Neural cell (in vitro differentiated cells): ENCODE results near the gene OBSCN. TPM values are rescaled to one million over a fixed set of nuclear protein-coding genes. Genes with fewer than 3 reads are reported as not detected.

Experiments
- H2AFZ ChIP-seq: fragments of 200-600, 300-800 bp; sonication (generic), shearing (Covaris generic); 2 replicates; pipeline ENCODE4 v1.6.0; 2014; ENCODE audit warnings: low read depth, mild to moderate bottlenecking, antibody characterized with exemption, low read length, moderate library complexity
- H3F3A ChIP-seq: fragments of 200-600 bp; shearing (Covaris generic); 2 replicates; pipeline ENCODE4 v1.6.1; 2016; ENCODE audit warnings: mild to moderate bottlenecking, moderate library complexity, mixed read lengths, antibody characterized with exemption, low read length; ENCODE audit not compliant: insufficient read depth, poor library complexity, severe bottlenecking
- H3K27ac ChIP-seq: fragments of 200-600, 300-800 bp; sonication (generic), shearing (Covaris generic); 2 replicates; pipeline ENCODE4 v1.5.1; 2014; ENCODE audit warnings: mild to moderate bottlenecking, low read length, moderate library complexity
- H3K27me3 ChIP-seq: fragments of 300-800, 200-600 bp; sonication (generic), shearing (Covaris generic); 2 replicates; pipeline ENCODE4 v1.6.0; 2014; ENCODE audit warnings: mild to moderate bottlenecking, low read depth, low read length, moderate library complexity; ENCODE audit not compliant: insufficient read depth
- H3K36me3 ChIP-seq: fragments of 300-800, 200-600 bp; sonication (generic), shearing (Covaris generic); 2 replicates; pipeline ENCODE4 v1.5.1; 2014; ENCODE audit warnings: mild to moderate bottlenecking, antibody characterized with exemption, low read length, moderate library complexity; ENCODE audit not compliant: insufficient read depth
- H3K4me2 ChIP-seq: fragments of 300-800, 200-600 bp; sonication (generic), shearing (Covaris generic); 2 replicates; pipeline ENCODE4 v1.6.0; 2014; ENCODE audit warnings: mild to moderate bottlenecking, low read length
- H3K4me3 ChIP-seq: fragments of 300-800, 200-600 bp; sonication (generic), shearing (Covaris generic); 2 replicates; pipeline ENCODE4 v1.5.1; 2014; ENCODE audit warnings: mild to moderate bottlenecking, low read length, moderate library complexity
- H3K79me2 ChIP-seq: fragments of 200-600 bp; shearing (Covaris generic); replicated peaks from 2 replicates; pipeline ENCODE4 v1.6.0; 2014; ENCODE audit warnings: mild to moderate bottlenecking, low read length, moderate library complexity; ENCODE audit not compliant: insufficient read depth
- H3K9ac ChIP-seq: fragments of 300-800, 200-600 bp; sonication (generic), shearing (Covaris generic); 2 replicates; pipeline ENCODE4 v1.6.1; 2016; ENCODE audit warnings: mild to moderate bottlenecking, low read length, mixed read lengths
- H3K9me2 ChIP-seq: fragments of 200-600 bp; shearing (Covaris generic); 2 replicates; pipeline ENCODE4 v1.6.1; 2016; ENCODE audit warnings: mild to moderate bottlenecking, low read length, mixed read lengths; ENCODE audit not compliant: insufficient read depth
- H3K9me3 ChIP-seq: fragments of 200-600, 300-800 bp; sonication (generic), shearing (Covaris generic); 2 replicates; pipeline ENCODE4 v1.6.1; 2016; ENCODE audit warnings: mild to moderate bottlenecking, mixed run types, low read length, moderate library complexity, mixed read lengths
- H4K20me1 ChIP-seq: fragments of 200-600 bp; shearing (Covaris generic); 2 replicates; pipeline ENCODE4 v1.6.1; 2016; ENCODE audit warnings: mild to moderate bottlenecking, mixed run types; ENCODE audit not compliant: insufficient read depth
- EP300 ChIP-seq: fragments of 450-650 bp; conservative IDR thresholded peaks from 2 replicates; pipeline ENCODE4 v1.6.1; 2014; ENCODE audit warnings: antibody characterized with exemption, mild to moderate bottlenecking, moderate library complexity; ENCODE audit not compliant: poor library complexity, severe bottlenecking
- EZH2 ChIP-seq: fragments of 200-600, 300-800 bp; shearing (Covaris generic), sonication (generic); IDR thresholded peaks from 2 replicates; pipeline ENCODE4 v1.6.1; 2014; ENCODE audit warnings: antibody characterized with exemption, low read length, borderline replicate concordance, mild to moderate bottlenecking; ENCODE audit not compliant: insufficient read depth, poor library complexity, severe bottlenecking
- MXI1 ChIP-seq: fragments of 450-650 bp; conservative IDR thresholded peaks from 2 replicates; pipeline ENCODE4 v1.6.1; 2014; ENCODE audit warnings: antibody characterized with exemption, mild to moderate bottlenecking; ENCODE audit not compliant: poor library complexity, severe bottlenecking
- POLR2AphosphoS5 ChIP-seq: IDR thresholded peaks from 2 replicates; pipeline ENCODE4 v1.6.1; 2012
- RAD21 ChIP-seq: fragments of 450-650 bp; conservative IDR thresholded peaks from 2 replicates; pipeline ENCODE4 v1.6.1; 2014; ENCODE audit warnings: antibody characterized with exemption, mild to moderate bottlenecking, moderate library complexity
- SMC3 ChIP-seq: fragments of 450-650 bp; conservative IDR thresholded peaks from 2 replicates; pipeline ENCODE4 v1.6.1; 2014; ENCODE audit warnings: antibody characterized with exemption, mild to moderate bottlenecking, moderate library complexity; ENCODE audit not compliant: poor library complexity
- TAF1 ChIP-seq: IDR thresholded peaks from 2 replicates; pipeline ENCODE4 v1.6.1; 2012; ENCODE audit warnings: low read depth
- polyA plus RNA-seq: library from polyadenylated mRNA; depleted of rRNA; stranded (reverse); fragments of >200 nt; gene quantifications from 2 replicates; pipeline ENCODE4 v1.2.3, GENCODE V29; 2014
- TF ChIP-seq, protein P1 (sequence below): IDR thresholded peaks from 2 replicates; pipeline ENCODE4 v1.6.1; 2012; ENCODE audit warnings: borderline replicate concordance
- TF ChIP-seq, protein P2 (sequence below): fragments of 450-650 bp; IDR thresholded peaks from 2 replicates; pipeline ENCODE4 v1.5.1; 2014; ENCODE audit warnings: antibody characterized with exemption, mild to moderate bottlenecking, moderate library complexity; ENCODE audit not compliant: poor library complexity, severe bottlenecking

The OBSCN gene
- polyA plus RNA-seq, 1 donor from 2014 or later: 7.2 TPM

DNA sequence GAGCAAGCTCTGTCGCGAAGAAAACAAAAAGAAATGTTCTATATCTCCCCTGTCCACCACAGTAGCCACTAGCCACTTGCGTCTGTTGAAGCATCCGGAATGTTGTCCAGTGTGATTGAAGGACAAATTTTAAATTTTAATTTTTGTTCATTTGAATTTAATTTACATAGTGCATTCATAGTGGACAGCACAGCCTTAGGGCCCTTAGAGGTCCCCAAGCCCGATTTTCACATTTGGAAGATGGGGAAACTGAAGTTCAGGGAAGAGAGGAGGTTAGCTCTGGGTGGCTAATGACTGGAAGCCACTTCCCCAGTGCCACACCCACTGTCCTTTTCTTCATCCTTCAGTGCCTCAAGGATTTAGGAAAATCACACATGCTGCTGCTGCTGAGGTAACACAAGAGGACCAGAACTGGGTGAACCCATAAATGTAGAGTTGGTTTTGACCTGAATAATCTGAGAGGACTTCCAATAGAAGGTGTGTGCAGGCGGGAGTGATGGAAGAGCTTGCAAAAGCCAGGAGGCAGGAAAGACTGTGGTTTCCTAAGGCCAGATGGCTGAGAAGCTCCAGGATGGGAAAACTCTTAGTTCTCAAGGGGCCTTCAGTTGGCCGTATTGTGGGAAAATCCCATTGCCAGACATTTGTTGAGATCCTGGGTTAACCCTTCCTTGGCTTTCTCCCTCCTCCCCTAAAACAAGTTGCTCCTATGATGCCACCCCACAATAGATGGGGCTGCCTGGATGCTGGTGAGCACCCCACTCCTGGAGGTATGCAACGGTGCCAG is 149.2 kb downstream of the OBSCN start:
- TF ChIP-seq RAD21 (no peak), EZH2 (no peak), MXI1 (no peak), POLR2AphosphoS5 (no peak), SMC3 (no peak), EP300 (no peak)
- TF ChIP-seq, protein P1, sequence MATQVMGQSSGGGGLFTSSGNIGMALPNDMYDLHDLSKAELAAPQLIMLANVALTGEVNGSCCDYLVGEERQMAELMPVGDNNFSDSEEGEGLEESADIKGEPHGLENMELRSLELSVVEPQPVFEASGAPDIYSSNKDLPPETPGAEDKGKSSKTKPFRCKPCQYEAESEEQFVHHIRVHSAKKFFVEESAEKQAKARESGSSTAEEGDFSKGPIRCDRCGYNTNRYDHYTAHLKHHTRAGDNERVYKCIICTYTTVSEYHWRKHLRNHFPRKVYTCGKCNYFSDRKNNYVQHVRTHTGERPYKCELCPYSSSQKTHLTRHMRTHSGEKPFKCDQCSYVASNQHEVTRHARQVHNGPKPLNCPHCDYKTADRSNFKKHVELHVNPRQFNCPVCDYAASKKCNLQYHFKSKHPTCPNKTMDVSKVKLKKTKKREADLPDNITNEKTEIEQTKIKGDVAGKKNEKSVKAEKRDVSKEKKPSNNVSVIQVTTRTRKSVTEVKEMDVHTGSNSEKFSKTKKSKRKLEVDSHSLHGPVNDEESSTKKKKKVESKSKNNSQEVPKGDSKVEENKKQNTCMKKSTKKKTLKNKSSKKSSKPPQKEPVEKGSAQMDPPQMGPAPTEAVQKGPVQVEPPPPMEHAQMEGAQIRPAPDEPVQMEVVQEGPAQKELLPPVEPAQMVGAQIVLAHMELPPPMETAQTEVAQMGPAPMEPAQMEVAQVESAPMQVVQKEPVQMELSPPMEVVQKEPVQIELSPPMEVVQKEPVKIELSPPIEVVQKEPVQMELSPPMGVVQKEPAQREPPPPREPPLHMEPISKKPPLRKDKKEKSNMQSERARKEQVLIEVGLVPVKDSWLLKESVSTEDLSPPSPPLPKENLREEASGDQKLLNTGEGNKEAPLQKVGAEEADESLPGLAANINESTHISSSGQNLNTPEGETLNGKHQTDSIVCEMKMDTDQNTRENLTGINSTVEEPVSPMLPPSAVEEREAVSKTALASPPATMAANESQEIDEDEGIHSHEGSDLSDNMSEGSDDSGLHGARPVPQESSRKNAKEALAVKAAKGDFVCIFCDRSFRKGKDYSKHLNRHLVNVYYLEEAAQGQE: no peak
- TF ChIP-seq, protein P2, sequence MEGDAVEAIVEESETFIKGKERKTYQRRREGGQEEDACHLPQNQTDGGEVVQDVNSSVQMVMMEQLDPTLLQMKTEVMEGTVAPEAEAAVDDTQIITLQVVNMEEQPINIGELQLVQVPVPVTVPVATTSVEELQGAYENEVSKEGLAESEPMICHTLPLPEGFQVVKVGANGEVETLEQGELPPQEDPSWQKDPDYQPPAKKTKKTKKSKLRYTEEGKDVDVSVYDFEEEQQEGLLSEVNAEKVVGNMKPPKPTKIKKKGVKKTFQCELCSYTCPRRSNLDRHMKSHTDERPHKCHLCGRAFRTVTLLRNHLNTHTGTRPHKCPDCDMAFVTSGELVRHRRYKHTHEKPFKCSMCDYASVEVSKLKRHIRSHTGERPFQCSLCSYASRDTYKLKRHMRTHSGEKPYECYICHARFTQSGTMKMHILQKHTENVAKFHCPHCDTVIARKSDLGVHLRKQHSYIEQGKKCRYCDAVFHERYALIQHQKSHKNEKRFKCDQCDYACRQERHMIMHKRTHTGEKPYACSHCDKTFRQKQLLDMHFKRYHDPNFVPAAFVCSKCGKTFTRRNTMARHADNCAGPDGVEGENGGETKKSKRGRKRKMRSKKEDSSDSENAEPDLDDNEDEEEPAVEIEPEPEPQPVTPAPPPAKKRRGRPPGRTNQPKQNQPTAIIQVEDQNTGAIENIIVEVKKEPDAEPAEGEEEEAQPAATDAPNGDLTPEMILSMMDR: no peak
- H3F3A ChIP-seq: no peaks in the 10 kb centered on the region

DNA sequence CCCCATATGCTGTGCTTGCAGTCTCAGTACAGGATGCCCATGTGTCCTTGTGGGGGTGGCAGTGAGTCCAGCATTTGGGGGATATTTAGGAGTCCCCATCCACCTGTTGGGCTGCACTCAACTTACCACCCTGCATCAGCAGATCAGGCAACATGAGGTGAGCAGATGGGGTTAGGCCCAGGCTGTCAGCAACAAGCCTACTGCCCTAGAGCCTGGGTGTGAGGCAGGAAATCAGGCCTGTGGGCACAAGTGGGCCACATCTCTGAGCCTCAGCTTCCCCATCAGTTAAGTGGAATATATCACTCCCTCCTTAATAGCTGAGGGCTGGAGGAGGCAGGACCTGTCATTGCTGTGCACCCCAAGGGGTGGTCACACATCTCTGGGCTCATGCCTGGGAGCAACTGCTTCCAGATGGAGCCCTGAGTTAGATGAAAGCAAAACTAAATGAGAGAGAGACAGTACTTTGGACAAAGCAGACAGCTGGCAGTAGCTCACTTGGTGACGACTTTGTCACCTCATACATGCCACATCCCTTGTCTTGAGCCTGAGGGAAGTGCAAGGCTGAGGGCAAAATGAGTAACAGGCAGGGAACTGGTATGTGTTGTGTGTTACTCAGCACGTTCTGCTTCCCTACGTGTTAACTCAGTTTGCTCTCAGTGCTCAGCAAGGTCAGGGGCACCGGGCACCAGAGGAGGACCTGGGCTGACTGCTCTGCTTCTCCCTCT is 150.4 kb downstream of the OBSCN start:
- Histone ChIP-seq H3K9me3 (no peaks in the 10 kb centered on the region), H3K9ac (no peak overlapping the region), H3K79me2 (no peaks in the 10 kb centered on the region), H4K20me1 (no peaks in the 10 kb centered on the region), H3F3A (no peaks in the 10 kb centered on the region), H3K4me3 (no peak overlapping the region), H3K9me2 (no peaks in the 10 kb centered on the region), H3K27ac (no peak overlapping the region), H3K27me3 (no peaks in the 10 kb centered on the region), H2AFZ (no peak overlapping the region), H3K4me2 (no peak overlapping the region), H3K36me3 (no peaks in the 10 kb centered on the region)
- no peak for TF ChIP-seq SMC3
- TF ChIP-seq MXI1: no peak
- TF ChIP-seq, protein P1: no peak
- TF ChIP-seq EP300: no peak
- TF ChIP-seq, protein P2: no peak
- TF ChIP-seq EZH2: no peak
- TF ChIP-seq POLR2AphosphoS5: no peak
- TF ChIP-seq RAD21: no peak
- TF ChIP-seq TAF1: no peak

More for the DNA sequence above, 149.2 kb downstream of the OBSCN start:
- no peak overlapping the region for H2AFZ ChIP-seq
- no peaks in the 10 kb centered on the region for H3K9me2 ChIP-seq
- H4K20me1 ChIP-seq: no peaks in the 10 kb centered on the region
- no peaks in the 10 kb centered on the region for H3K79me2 ChIP-seq
- no peak overlapping the region for H3K9ac ChIP-seq
- H3K4me2 ChIP-seq: no peak overlapping the region
- H3K36me3 ChIP-seq: no peaks in the 10 kb centered on the region
- H3K4me3 ChIP-seq: no peak overlapping the region
- H3K27me3 ChIP-seq: no peaks in the 10 kb centered on the region
- no peak overlapping the region for H3K27ac ChIP-seq
- H3K9me3 ChIP-seq: no peaks in the 10 kb centered on the region
